Muscle layer of colon (tissue), 2 donors: ENCODE measurements around the gene C3orf80.

Experiments
- H3K27ac ChIP-seq: one replicate; pipeline ENCODE4 v1.7.0; 2013; ENCODE audit warnings: low read depth, mild to moderate bottlenecking, low read length, moderate library complexity
- H3K27me3 ChIP-seq, 2 donors: one replicate each; pipeline ENCODE4 v1.7.0; 2013; ENCODE audit warnings: low read length in 2 of 2, mild to moderate bottlenecking in 2 of 2; ENCODE audit not compliant: insufficient read depth in 2 of 2, control insufficient read depth in 1 of 2
- H3K36me3 ChIP-seq: one replicate; pipeline ENCODE4 v1.7.0; 2013; ENCODE audit warnings: mild to moderate bottlenecking, low read length; ENCODE audit not compliant: insufficient read depth
- H3K4me1 ChIP-seq: one replicate; pipeline ENCODE4 v1.7.0; 2013; ENCODE audit warnings: mild to moderate bottlenecking, low read length; ENCODE audit not compliant: insufficient read depth
- H3K4me3 ChIP-seq, 2 donors: one replicate each; pipeline ENCODE4 v1.7.0; 2013; ENCODE audit warnings: low read length in 2 of 2, low read depth in 1 of 2, mild to moderate bottlenecking in 1 of 2, moderate library complexity in 1 of 2
- H3K9ac ChIP-seq: one replicate; pipeline ENCODE4 v1.7.0; 2013; ENCODE audit warnings: low read length
- H3K9me3 ChIP-seq: one replicate; pipeline ENCODE4 v1.7.0; 2013; ENCODE audit warnings: mild to moderate bottlenecking, low read length
- donor health status: abdominal sarcoma.
- donor health status: Adenocarcinoma of cecum.

C3orf80 gene

DNA sequence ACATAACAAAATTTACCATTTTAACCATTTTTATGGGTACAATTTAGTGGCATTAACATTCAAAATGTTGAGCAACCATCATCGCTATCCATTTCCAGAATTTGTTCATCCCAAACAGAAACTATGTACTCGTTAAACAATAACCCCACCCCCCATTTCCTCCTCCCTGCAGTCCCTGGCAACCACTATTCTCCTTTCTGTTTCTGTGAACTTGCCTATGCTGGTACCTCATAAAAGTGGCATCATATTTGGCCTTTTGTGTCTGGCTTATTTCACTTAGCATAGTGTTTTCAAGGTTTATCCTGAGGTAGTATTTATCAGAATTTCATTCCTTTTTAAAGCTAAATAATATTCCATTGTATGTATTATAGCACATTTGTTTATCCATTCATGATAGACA lies 32.4 kb downstream of the C3orf80 start:
- Histone ChIP-seq H3K36me3 (no peaks in the 10 kb centered on the region), H3K9ac (no peak overlapping the region), H3K4me3 (no peak overlapping the region), H3K27ac (no peak overlapping the region), H3K27me3 (no peaks in the 10 kb centered on the region), H3K4me1 (peaks cover 16% of the 10 kb centered on the region), H3K9me3 (no peaks in the 10 kb centered on the region)

DNA sequence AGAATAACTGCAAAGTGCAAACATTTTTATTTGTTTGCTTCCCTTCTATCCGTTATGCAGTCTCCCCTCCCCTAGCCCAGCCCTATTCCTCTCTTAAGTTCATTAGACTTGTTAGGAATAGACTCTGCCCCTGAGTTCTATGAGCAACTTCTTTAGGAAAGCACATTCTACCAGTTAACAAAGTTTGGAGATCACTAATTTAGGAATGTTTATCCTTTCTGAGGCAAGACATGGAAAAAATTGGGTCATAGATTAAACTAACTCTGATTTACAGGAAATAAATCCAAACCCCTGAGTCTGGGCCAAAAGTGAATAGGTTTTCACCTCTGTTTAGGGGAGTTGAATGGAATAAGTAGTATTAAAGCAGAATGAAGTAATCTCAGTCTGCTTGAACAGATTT lies 34.4 kb downstream of the C3orf80 start:
- no peak overlapping the region for H3K9ac ChIP-seq
- H3K4me3 ChIP-seq, result no peak overlapping the region
- no peaks in the 10 kb centered on the region for H3K27me3 ChIP-seq
- H3K9me3 ChIP-seq, result no peaks in the 10 kb centered on the region
- no peak overlapping the region for H3K27ac ChIP-seq
- peaks cover 8% of the 10 kb centered on the region for H3K4me1 ChIP-seq
- no peaks in the 10 kb centered on the region for H3K36me3 ChIP-seq

DNA sequence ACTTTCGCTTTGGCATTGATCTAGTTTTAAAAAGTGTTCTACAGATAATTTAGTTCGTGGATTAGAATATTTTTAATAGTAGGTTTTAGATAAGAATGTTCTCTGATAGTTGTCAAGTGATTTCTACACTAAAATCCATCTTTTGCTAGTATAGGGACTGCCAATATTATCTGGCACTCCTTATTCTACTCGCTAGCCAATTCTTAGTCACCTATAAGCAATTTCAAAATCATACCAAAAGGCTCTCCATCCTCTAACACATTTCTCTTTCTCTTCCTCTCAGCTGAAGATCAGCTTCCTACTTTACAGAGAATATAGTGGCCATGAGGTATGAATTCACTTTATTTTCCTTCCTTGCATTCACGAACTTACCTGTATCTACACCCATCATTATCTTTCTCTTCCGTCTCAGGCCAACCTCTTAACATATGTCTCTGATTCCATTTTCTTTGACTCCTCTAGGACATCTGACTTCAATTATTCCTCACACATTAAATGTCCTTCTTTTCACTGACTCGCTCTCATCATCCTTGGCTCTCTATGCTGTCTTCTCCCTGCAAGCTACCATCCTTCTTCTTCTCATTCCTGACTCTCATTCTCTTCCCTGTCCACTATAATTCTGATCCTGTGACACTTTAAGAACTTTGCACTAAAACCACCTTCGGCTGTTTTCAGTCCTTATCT lies 35.5 kb downstream of the C3orf80 start:
- Histone ChIP-seq H3K9ac (no peak overlapping the region), H3K4me3 (no peak overlapping the region), H3K4me1 (peaks cover 8% of the 10 kb centered on the region), H3K27ac (no peak overlapping the region), H3K9me3 (no peaks in the 10 kb centered on the region), H3K36me3 (no peaks in the 10 kb centered on the region), H3K27me3 (no peaks in the 10 kb centered on the region)

DNA sequence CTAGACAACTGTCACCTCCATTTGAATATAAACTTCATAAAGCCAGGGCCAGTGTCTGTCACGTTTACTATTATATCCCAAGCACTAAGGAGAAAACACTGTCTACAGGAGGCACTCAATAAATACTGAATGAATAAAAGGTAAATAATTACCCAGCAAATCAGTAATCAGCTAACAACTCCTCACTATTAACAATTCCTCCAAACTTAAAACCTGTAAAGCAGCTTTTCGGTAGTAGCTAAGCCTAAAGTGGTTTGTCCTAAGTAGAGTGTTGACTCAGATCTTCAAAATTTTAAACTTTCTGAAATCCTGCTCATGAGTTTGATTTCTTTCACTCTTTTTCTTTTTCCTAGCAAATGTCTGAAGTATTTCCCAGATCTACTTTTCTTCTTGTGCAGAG lies 39.9 kb downstream of the C3orf80 start:
- Histone ChIP-seq H3K36me3 (no peaks in the 10 kb centered on the region), H3K9ac (no peak overlapping the region), H3K27me3 (no peaks in the 10 kb centered on the region), H3K27ac (no peak overlapping the region), H3K4me3 (no peak overlapping the region), H3K9me3 (no peaks in the 10 kb centered on the region), H3K4me1 (no peaks in the 10 kb centered on the region)
